HG02623 (cell line): ENCODE results near the gene INF2.

ENCODE experiments used
- ATAC-seq: cut with Tn5 transposase; IDR thresholded peaks from one replicate; pipeline ENCODE4 v1.9.1; 2021; ENCODE audit warnings: moderate library complexity; ENCODE audit not compliant: unreplicated experiment

INF2 gene

GRCh38 chr14:104767634-104767918, 78.2 kb downstream of the INF2 start:
- ATAC-seq = no peak

- no peak for ATAC-seq
Observed at GRCh38 chr14:104768437-104769323, 79.3 kb downstream of the INF2 start.

GRCh38 chr14:104769324-104770071, 80.1 kb downstream of the INF2 start:
- no peak for ATAC-seq

GRCh38 chr14:104770072-104770579, 80.7 kb downstream of the INF2 start:
- no peak for ATAC-seq

GRCh38 chr14:104770851-104771272, 81.4 kb downstream of the INF2 start:
- ATAC-seq = no peak

GRCh38 chr14:104771374-104771773, 82.0 kb downstream of the INF2 start:
- ATAC-seq = no peak
